Measurements from ENCODE around the gene FSTL5. TPM values are rescaled to one million over a fixed set of nuclear protein-coding genes. Genes with fewer than 3 reads are reported as not detected.

The FSTL5 gene
- total RNA-seq, 2 donors from 2014 or later, result not detected

GRCh38 chr4:161813389-161813788 is 350.4 kb downstream of the FSTL5 start:
- TF ChIP-seq CTCF (IDR thresholded peaks at IDR 0.05), result no peak
- H3K9me3 ChIP-seq, result no peaks in the 10 kb centered on the region
- H3K36me3 ChIP-seq, result no peaks in the 10 kb centered on the region

GRCh38 chr4:161803171-161803570 is 360.6 kb downstream of the FSTL5 start:
- no peaks in the 10 kb centered on the region for H3K36me3 ChIP-seq
- ATAC-seq (ENCODE audit: insufficient number of reproducible peaks, low FRiP score, low read depth) (no peak), DNase-seq (ENCODE audit: low spot score) (no peak)
- no peak overlapping the region for H3K27ac ChIP-seq
- no peaks in the 10 kb centered on the region for H3K9me3 ChIP-seq
- no peak for TF ChIP-seq CTCF (IDR thresholded peaks at IDR 0.05)
- no peak overlapping the region for H3K4me3 ChIP-seq
- no peaks in the 10 kb centered on the region for H3K27me3 ChIP-seq (replicated peaks; ENCODE audit: insufficient read depth)
- no peaks in the 10 kb centered on the region for H3K4me1 ChIP-seq (ENCODE audit: control insufficient read depth in 1 of 2, low read depth in 2 of 2)

More at GRCh38 chr4:161813389-161813788, 350.4 kb downstream of the FSTL5 start:
- no peak for ATAC-seq (ENCODE audit: insufficient number of reproducible peaks, low FRiP score, low read depth)
- DNase-seq (ENCODE audit: low spot score), result no peak
- Histone ChIP-seq H3K4me3 (no peak overlapping the region), H3K27me3 (replicated peaks; ENCODE audit: insufficient read depth) (no peaks in the 10 kb centered on the region), H3K27ac (no peak overlapping the region), H3K4me1 (ENCODE audit: control insufficient read depth in 1 of 2, low read depth in 2 of 2) (no peaks in the 10 kb centered on the region)

GRCh38 chr4:161799710-161800109 is 364.1 kb downstream of the FSTL5 start:
- Histone ChIP-seq H3K27ac (no peak overlapping the region), H3K27me3 (replicated peaks; ENCODE audit: insufficient read depth) (no peaks in the 10 kb centered on the region), H3K9me3 (no peaks in the 10 kb centered on the region), H3K4me3 (no peak overlapping the region), H3K36me3 (no peaks in the 10 kb centered on the region), H3K4me1 (ENCODE audit: control insufficient read depth in 1 of 2, low read depth in 2 of 2) (no peaks in the 10 kb centered on the region)
- DNase-seq (ENCODE audit: low spot score) (no peak), ATAC-seq (ENCODE audit: insufficient number of reproducible peaks, low FRiP score, low read depth) (no peak)
- no peak for TF ChIP-seq CTCF (IDR thresholded peaks at IDR 0.05)

- Histone ChIP-seq H3K4me1 (ENCODE audit: control insufficient read depth in 1 of 2, low read depth in 2 of 2) (no peaks in the 10 kb centered on the region), H3K27ac (no peak overlapping the region), H3K27me3 (replicated peaks; ENCODE audit: insufficient read depth) (no peaks in the 10 kb centered on the region), H3K36me3 (no peaks in the 10 kb centered on the region), H3K9me3 (no peaks in the 10 kb centered on the region), H3K4me3 (no peak overlapping the region)
- ATAC-seq (ENCODE audit: insufficient number of reproducible peaks, low FRiP score, low read depth) (no peak), DNase-seq (ENCODE audit: low spot score) (no peak)
- no peak for TF ChIP-seq CTCF (IDR thresholded peaks at IDR 0.05)
Measured at GRCh38 chr4:161792991-161793390, 370.8 kb downstream of the FSTL5 start.

- no peak overlapping the region for H3K27ac ChIP-seq
- TF ChIP-seq CTCF (IDR thresholded peaks at IDR 0.05), result no peak
- H3K4me1 ChIP-seq (ENCODE audit: control insufficient read depth in 1 of 2, low read depth in 2 of 2), result no peaks in the 10 kb centered on the region
- no peaks in the 10 kb centered on the region for H3K36me3 ChIP-seq
- no peaks in the 10 kb centered on the region for H3K9me3 ChIP-seq
- DNase-seq (ENCODE audit: low spot score) (no peak), ATAC-seq (ENCODE audit: insufficient number of reproducible peaks, low FRiP score, low read depth) (no peak)
- H3K4me3 ChIP-seq, result no peak overlapping the region
- no peaks in the 10 kb centered on the region for H3K27me3 ChIP-seq (replicated peaks; ENCODE audit: insufficient read depth)
Measured at GRCh38 chr4:161791796-161792556, 371.8 kb downstream of the FSTL5 start.

Data from thoracic aorta (tissue), 2 donors.